Vagina (tissue), 2 donors: ENCODE data around the gene PPP5C.

ENCODE experiments used
- CTCF ChIP-seq, 3 experiments: fragments of 450-650 bp in 2 of 3; fragments of 200-600 bp in 1 of 3; sonication (generic) in 1 of 3; IDR thresholded peaks; one replicate each; pipeline ENCODE4 v1.5.1; 2017 to 2019; ENCODE audit warnings: antibody characterized with exemption in 3 of 3, mild to moderate bottlenecking in 2 of 3, moderate library complexity in 2 of 3
- POLR2A ChIP-seq, 2 donors: fragments of 450-650 bp; IDR thresholded peaks; one replicate each; pipeline ENCODE4 v1.6.1; 2017; ENCODE audit warnings: antibody characterized with exemption in 2 of 2, mild to moderate bottlenecking in 2 of 2, moderate library complexity in 2 of 2
- POLR2AphosphoS5 ChIP-seq, 2 donors: sonication (generic); formaldehyde crosslinking; IDR thresholded peaks; one replicate each; pipeline ENCODE4 v1.9.0; 2017; ENCODE audit warnings: antibody characterized with exemption in 2 of 2, mild to moderate bottlenecking in 2 of 2, low read depth in 1 of 2; ENCODE audit not compliant: insufficient read depth in 1 of 2

- no peak for TF ChIP-seq POLR2AphosphoS5 (IDR thresholded peaks at IDR 0.05; ENCODE audit: insufficient read depth in 1 of 2, low read depth in 1 of 2)
- no peak for TF ChIP-seq POLR2A (IDR thresholded peaks at IDR 0.05)
- no peak for TF ChIP-seq CTCF (IDR thresholded peaks at IDR 0.05)
Observed at GRCh38 chr19:46374536-46375475, 27.9 kb downstream of the PPP5C start.
